HG03108 (cell line): ENCODE measurements around the gene MFRP.

Source experiments
- ATAC-seq: cut with Tn5 transposase; IDR thresholded peaks from one replicate; pipeline ENCODE4 v1.9.1; 2021; ENCODE audit warnings: moderate library complexity; ENCODE audit not compliant: unreplicated experiment

The MFRP gene

GRCh38 chr11:119319136-119319699, 27.3 kb downstream of the MFRP start:
- ATAC-seq: no peak

DNA sequence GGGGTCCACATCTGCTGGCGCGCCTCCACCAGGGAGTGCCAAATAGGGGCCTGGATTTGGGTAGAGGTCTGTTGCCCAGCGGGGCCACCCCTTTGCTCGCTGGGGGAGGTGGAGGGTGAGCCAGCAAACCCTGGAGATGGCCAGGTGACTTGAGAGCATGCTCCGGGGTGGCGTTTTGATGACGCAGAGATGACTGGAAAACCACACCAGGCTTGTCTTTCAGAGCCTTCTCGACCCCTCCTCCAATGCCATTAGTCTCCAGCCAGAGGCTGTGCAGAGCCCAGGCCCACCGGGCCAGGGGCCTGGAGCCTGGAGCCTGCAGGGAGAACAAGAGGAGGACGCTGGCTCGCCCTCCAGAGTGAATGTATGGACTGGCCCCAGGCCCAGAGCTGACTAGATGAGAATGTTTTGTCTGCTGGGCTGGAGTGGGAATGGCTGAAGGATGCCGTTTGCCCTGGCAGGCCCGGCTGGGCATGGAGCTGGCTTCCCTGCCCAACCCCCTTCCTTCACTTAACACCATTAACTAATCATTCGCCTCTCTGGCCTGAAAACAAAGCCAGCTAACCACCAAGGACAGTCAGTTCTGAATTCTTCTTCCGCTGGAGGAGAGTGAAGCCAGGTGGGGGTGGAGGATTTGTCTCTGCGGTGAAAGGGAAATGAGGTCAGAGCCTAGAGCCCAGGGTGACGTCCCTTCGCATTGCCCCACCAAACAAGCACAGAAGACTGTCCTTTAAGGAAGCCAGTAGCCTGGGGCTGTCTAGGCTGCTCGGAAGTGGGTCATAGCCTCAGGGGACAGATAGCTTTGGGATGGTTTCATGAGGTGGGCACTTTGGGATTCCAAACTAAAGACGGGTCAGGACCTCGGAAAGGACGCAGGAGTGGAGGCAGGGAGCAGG, 28.0 kb downstream of the MFRP start:
- ATAC-seq: no peak

DNA sequence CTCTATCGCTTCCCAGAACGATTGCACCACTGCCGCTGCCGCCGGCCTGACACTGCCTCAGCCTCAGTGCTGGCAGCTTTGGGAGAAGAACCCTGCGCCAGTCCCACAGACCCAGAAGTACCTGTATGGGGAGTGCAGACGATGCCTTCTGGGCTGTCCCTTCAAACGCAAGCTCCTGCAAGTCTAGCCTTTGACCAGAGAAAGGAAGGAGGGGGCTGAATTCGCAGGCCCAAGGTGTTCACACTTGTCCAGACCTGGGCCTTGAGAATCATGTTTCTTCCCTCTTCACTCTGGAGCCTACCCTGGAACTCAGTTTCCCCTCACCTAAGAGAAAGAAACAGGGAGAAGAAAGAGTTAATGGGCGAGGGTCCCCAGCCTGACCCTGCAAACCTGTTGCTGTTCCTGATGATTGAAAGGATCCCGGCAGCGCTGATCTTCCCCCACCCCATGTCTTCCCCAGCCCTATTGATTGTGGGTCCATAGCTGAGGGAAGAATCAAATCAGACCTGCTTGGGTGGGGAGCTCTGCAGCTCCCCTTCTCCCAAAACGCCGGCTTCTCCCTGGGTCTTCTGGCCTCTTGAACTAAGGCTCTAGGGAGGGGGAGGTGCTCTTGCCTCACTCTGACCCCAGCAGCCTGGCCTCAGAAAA, 28.8 kb downstream of the MFRP start:
- ATAC-seq: no peak

GRCh38 chr11:119316729-119317591, 29.5 kb downstream of the MFRP start, which contains the start of gene MCAM:
Gene MCAM (minus strand): TSS chr11:119317130. CDS start chr11:119317101, 29 bp downstream.
- no peak for ATAC-seq

DNA sequence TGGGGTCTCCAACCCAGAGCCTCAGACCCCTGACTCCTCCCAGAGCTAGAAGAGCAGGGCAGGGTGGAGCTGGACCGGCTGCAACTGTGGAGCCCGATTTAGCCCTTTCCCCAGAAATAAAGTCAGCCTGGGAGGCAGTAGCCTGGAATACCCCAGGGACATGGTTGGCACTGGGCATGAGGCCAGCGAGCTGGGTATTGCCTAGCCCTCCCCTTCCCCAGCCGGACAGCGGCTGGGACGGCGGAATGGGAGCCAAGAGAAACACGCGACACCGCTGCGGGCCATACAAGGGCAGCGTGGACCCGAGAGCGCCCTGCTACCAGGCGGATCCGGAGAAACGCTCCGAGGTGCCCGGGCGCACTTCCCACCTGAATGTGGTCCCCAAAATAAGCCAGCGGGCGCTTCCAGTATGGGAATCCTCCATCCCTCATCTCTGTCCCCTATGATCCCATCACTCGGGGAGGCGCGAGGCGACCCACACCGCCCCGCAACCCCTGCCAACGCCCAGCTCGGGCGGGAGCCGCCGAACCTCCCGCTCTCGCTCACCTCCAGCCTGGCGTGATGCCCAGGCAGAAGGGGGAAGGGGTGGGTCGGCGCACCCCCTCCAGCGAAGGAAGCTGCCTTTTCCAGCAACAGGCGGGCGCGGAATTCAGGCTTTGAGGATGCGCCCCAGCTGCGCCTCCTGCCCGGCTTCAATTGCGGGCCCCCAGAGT, 30.3 kb downstream of the MFRP start:
- ATAC-seq: no peak

GRCh38 chr11:119315131-119316015, 31.1 kb downstream of the MFRP start:
- ATAC-seq: no peak

DNA sequence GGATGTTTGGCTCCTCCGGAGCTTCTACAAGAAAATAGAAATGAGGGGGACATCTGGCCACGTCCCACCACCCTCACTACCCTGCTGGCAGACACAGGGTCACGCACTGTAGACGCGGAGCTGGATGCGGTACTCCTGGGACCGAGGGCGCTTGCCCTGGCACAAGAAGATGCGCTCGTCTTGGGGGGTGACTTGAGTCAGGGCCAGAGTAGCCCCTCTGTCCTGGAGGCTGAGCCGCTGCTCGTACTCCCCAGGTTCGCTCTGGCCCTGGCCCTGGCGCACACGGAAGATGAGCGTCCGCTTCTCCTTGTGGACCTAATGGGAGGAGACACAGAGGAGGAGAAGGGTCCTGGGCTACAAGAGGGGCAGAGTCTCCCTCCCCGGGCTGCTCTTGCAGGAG, 31.8 kb downstream of the MFRP start:
- no peak for ATAC-seq

DNA sequence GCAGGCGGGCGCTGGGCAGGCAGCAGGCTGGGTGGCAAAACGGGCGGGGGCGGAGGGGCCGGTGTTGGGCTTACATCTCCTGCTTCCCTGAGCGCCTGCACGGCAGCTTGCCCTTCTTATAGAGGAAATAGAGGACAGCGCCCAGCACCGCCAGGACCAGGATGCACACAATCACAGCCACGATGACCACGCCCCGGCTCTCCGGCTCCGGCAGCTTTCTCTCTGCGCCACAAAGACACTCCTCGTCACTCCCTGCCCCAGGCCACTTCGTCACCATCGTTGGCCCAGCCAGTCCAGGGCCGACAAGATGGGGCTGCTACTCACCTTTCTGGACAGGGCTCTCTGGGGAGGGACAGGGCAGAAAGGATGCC, 35.8 kb downstream of the MFRP start:
- no peak for ATAC-seq

DNA sequence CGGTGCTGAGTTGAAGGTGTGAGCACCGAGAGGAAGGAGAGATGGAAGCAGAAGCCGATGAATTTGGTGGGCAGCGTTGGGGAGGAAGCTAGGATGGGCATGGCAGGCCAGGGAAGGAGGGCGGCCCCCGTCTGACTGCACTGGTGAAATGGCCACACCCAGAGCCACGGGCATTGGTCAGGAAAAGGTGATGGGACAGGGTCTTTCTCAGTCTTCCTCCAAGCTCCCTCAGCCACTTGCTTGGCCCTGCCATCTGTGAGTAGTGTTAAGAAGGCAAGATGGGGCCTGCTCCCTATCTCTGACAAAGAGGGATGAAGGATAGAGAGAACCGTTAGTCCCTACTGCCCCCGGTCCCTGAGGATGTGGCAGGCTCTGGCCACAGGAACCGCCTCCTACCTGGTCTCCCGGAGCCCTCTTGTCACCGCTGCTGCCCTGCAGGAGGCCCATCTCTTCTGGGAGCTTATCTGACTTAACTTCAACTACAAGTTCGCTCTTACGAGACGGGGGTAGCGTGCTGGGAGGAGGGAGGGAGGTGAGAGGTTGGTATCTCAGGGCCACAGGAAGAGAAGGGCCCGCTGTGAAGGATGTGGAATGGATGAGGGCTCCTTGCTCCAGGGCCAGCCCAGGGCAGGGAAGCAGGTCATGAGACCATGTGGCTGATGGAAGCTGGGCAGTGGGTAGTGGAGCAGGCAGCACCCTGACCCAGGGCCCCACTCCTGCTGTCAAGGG, 36.4 kb downstream of the MFRP start:
- ATAC-seq: no peak

DNA sequence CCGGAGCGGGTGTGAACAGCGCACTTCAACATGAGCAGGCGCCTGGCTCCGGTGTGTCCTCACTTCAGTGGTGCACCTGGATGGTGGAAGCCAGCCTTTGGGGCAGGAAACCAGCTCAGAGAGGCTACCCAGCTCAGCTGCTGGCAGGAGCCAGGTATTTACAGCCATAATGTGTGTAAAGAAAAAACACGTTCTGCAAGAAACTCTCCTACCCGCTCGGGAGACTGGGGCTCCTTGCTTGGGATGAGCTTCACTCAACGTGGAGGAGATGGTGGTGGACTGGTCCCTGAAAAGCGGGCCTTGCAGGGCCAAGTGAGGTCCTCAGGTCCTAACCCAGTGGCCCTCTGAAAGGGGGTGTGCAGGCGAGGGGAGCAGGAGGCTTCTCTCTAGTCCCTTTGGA, 37.1 kb downstream of the MFRP start:
- no peak for ATAC-seq

DNA sequence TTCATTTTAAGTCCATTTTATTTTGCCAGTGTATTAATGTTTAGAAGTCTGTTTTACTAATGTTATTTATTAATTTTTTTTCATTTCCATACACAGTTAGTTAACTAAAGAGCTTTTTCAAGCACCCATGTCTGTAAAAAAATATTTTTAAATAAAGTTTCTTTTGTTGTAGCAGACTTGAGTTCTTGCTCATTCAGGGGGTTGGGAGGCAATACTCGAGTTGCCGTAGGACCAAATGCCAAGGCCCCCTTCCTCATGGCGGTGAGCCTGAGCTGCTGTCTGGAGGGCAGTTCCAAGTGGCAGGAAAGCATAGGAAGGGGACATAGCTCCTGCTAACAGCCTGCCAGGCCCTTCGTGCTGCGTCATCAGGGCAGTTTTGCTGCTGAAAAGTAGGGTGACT, 38.5 kb downstream of the MFRP start:
- ATAC-seq: no peak

DNA sequence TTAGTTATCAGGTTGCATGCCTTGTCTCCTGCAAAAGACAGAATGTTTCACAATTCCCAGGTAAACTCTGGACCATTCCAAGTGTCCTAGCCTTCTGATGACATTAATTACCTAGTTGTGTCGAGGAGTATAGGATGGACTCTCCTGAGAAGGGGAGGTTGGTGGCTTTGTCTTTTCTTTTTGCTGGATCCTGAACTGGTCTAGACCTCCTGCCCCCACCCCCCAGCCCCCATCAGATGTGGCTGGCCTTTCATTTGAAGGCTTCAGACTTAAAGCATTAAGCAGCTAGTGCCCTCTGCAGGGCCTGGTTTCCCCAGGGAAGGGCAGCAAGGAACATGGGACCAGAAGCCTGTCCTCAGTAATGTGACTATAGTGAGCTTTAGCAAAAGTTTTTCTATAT, 39.3 kb downstream of the MFRP start:
- no peak for ATAC-seq

DNA sequence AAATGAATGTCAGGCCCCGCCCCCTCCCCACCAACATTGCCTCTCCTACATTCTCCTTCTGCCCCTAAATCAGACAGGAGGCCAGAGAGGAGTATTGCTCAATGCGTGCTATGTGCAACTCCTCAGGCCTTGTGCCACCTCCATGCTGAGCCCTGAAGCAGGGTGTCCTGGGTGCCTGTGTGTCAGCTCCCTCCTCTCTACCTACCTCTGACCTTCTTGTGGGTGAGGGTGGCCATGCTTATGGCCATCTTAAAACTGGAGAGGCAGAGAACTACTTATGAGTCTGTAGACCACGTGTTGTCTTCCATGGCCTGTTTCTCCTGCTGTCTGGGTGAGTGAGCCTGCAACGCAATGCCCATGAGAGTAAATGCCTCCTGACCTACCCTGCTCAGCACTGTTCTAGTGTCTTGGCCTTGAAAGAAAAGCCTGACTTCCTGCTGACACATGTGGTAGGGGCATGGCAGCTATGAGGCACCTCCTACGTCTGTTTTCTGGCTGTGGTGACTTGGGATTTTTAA, 40.1 kb downstream of the MFRP start:
- no peak for ATAC-seq

DNA sequence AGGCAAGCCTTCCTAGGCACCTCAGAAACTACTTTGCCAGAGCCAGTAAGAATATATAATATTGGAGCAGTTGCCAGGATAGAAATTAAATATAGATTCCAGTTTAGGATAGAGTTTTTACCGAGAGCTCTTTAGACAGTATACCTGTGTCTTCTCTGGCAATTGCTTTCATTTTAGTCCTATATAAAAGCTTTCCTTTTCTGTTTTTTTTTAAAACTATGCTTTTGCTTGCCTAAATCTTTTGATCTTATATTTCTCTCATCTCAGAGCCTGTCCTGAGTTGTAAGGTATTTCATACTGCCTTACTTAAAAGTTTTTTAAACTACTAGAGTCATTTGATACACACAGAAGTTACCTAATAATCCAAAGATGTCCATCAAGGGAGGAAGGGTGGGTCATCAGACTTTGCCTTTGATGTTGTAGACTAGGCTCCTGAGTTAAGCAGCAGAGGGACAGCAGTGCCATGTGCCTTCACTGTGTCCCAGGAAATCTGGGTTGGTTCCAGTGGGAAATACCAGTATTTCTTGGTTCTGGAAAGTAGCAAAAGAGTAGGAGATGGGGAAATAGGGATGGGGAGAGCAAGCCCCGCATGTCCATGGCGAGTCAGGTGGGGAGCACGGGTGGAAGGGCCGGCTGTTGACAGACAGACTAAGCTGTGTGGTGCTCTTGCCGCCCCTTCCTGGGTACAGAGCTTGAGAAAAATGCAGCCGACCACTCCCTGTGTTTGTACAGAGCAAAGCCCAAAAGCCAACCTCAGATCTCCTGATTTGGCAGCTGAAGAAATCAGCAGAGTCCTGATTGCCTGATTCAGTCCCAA, 40.7 kb downstream of the MFRP start:
- no peak for ATAC-seq

GRCh38 chr11:119303227-119303718, 43.2 kb downstream of the MFRP start:
- no peak for ATAC-seq

DNA sequence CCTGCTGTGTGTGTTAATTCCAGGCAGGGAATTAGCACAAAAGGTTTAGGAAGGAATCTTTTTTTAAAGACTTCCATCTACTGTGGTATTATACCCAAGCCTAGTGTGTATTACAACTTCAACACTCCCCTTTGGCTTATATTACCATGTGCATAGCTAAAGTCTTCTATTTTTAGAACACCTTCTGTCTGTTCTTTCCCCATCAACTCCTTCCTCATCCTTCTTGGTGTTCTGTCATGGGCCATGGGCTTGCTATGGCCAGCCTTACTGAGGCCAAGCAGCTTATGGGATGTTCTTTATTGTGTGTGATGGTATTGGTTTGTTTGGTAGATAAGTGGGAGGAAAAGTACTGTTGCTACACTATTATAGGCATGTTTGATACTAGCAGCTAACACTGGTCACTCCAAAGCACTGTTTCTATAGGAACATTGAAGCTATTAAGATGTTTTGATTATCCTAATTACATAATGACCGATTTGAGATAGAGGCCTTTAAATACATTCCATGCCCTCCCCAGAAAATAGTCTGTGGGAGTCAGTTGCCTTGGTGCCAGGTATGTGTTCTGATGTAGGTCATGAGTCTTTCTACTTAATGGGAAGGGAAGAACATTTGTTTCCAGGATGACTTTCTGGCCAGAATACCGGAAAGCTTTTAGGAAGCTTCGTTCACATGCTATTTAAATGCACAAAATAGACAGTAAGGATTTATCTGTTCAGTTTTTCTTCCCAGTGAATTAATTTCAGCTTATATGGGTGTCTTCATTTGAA, 46.1 kb downstream of the MFRP start:
- no peak for ATAC-seq

GRCh38 chr11:119299416-119299815, 47.1 kb downstream of the MFRP start:
- ATAC-seq: no peak
